HepG2 (cell line): Measurements from ENCODE around the gene ARIH2. TPM values are rescaled to one million over a fixed set of nuclear protein-coding genes. Genes with fewer than 3 reads are reported as not detected.

Experiments
- ATAC-seq: fragments of 200-7000 bp; cut with Tn5 transposase; 3 replicates; pipeline ENCODE4 v1.9.1; 2020; ENCODE audit warnings: mild to moderate bottlenecking, moderate library complexity
- BruUV-seq: library from RNA; stranded (reverse); fragments of 400-500 nt; replicated peaks from 2 replicates; lab custom pipeline; 2021; lab: Mats Ljungman, UMichigan
- CTCF ChIA-PET: fragments of 300-600 bp; formaldehyde crosslinking; extraction: SDS; loops from one replicate; lab custom pipeline; 2021; ENCODE audit warnings: low total read pairs, inconsistent platforms, low intra/inter-chr PET ratio; lab: Yijun Ruan, JAX
- POLR2A ChIA-PET: fragments of 350-600 bp; sonication (Branson Sonifier 250); formaldehyde crosslinking; loops from one replicate; lab custom pipeline; 2020; ENCODE audit warnings: antibody characterized with exemption, inconsistent platforms; lab: Yijun Ruan, JAX
- DNase-seq: peaks from one replicate; pipeline ENCODE4 v3.0.0-alpha.2; 2015; ENCODE audit warnings: low spot score
- FAIRE-seq: peaks from 3 replicates; lab custom pipeline; 2011; peaks lifted over from hg19 to GRCh38; lab: Jason Lieb, UNC
- H2AFZ ChIP-seq: one replicate; pipeline ENCODE4 v1.6.1; 2011; ENCODE audit warnings: low read length, inconsistent platforms
- H3K27ac ChIP-seq: fragments of 300-600 bp; 3 replicates; pipeline ENCODE4 v1.8.0; 2011; ENCODE audit warnings: mixed run types, mild to moderate bottlenecking, mixed read lengths, low read length, inconsistent platforms; ENCODE audit not compliant: insufficient read depth; ENCODE audit errors: extremely low read length
- H3K27me3 ChIP-seq, 2 experiments: fragments of 200-600 bp in 1 of 2; 2 replicates in 1 of 2; 3 replicates in 1 of 2; pipeline versions ENCODE4 v1.6.0 to v1.8.0; 2011; ENCODE audit warnings: low read length in 2 of 2, mild to moderate bottlenecking in 2 of 2, moderate library complexity in 2 of 2, inconsistent platforms in 1 of 2; ENCODE audit not compliant: insufficient read depth in 2 of 2, control insufficient read depth in 1 of 2
- H3K36me3 ChIP-seq, 2 experiments: fragments of 200-600 bp in 1 of 2; replicated peaks in 1 of 2; 2 replicates in 1 of 2; 3 replicates in 1 of 2; pipeline versions ENCODE4 v1.5.1 to v1.8.0; 2011; ENCODE audit warnings: low read length in 2 of 2, inconsistent platforms in 1 of 2; ENCODE audit not compliant: insufficient read depth in 2 of 2, control insufficient read depth in 1 of 2
- H3K4me1 ChIP-seq: 2 replicates; pipeline ENCODE4 v1.5.1; 2012; ENCODE audit warnings: low read length, inconsistent platforms; ENCODE audit not compliant: insufficient read depth
- H3K4me2 ChIP-seq: 2 replicates; pipeline ENCODE4 v1.6.0; 2011; ENCODE audit warnings: low read depth, low read length, inconsistent platforms
- H3K4me3 ChIP-seq, 3 experiments: fragments of 200-600 bp in 1 of 3; sonication (generic), shearing (Covaris generic) in 1 of 3; replicated peaks in 1 of 3; 2 replicates each; pipeline ENCODE4 v1.5.1; 2011 to 2016; ENCODE audit warnings: low read length in 3 of 3, inconsistent platforms in 2 of 3, low read depth in 2 of 3, mild to moderate bottlenecking in 2 of 3, control low read depth in 1 of 3, mixed read lengths in 1 of 3; ENCODE audit not compliant: insufficient read depth in 1 of 3
- H3K79me2 ChIP-seq: one replicate; pipeline ENCODE4 v1.6.1; 2011; ENCODE audit warnings: low read length, inconsistent platforms; ENCODE audit not compliant: insufficient read depth
- H3K9ac ChIP-seq: 2 replicates; pipeline ENCODE4 v1.6.0; 2011; ENCODE audit warnings: mild to moderate bottlenecking, low read depth, low read length, inconsistent platforms; ENCODE audit not compliant: insufficient read depth
- H3K9me3 ChIP-seq: 2 replicates; pipeline ENCODE4 v1.5.1; 2012; ENCODE audit warnings: mild to moderate bottlenecking, low read length
- H4K20me1 ChIP-seq: 2 replicates; pipeline ENCODE4 v1.6.0; 2011; ENCODE audit warnings: inconsistent platforms, mild to moderate bottlenecking, low read length, moderate library complexity; ENCODE audit not compliant: insufficient read depth
- AGO2 ChIP-seq: fragments of 200-400 bp; formaldehyde crosslinking; optimal IDR thresholded peaks from 2 replicates; pipeline ENCODE3; 2017; ENCODE audit warnings: mild to moderate bottlenecking, low read depth, low read length, moderate library complexity
- ARNT2 ChIP-seq: sonication (generic); formaldehyde crosslinking; IDR thresholded peaks from 2 replicates; pipeline ENCODE4 v1.8.0; 2022; ENCODE audit warnings: mild to moderate bottlenecking, low read depth, missing genetic modification reagents, moderate library complexity
- POLR2A ChIP-seq, 2 experiments: IDR thresholded peaks; 2 replicates each; pipeline ENCODE4 v1.6.1; 2011; ENCODE audit warnings: low read depth in 2 of 2, low read length in 2 of 2, mild to moderate bottlenecking in 1 of 2, moderate library complexity in 1 of 2; ENCODE audit not compliant: insufficient read depth in 1 of 2
- POLR2AphosphoS5 ChIP-seq: IDR thresholded peaks from 2 replicates; pipeline ENCODE4 v1.6.1; 2012; ENCODE audit warnings: low read depth, low read length
- POLR2G ChIP-seq: fragments of 200-400 bp; formaldehyde crosslinking; IDR thresholded peaks from 2 replicates; pipeline ENCODE4 v1.6.1; 2018; ENCODE audit warnings: mild to moderate bottlenecking, low read depth, low read length, moderate library complexity
- RBM22 ChIP-seq: fragments of 200-400 bp; formaldehyde crosslinking; optimal IDR thresholded peaks from 2 replicates; pipeline ENCODE3; 2017; ENCODE audit warnings: mild to moderate bottlenecking, low read length, moderate library complexity
- TGIF2 ChIP-seq: IDR thresholded peaks from 2 replicates; pipeline ENCODE4 v1.6.1; 2016; ENCODE audit warnings: control low read depth, missing compliant biosample characterization
- ZNF281 ChIP-seq: sonication (generic); formaldehyde crosslinking; IDR thresholded peaks from 2 replicates; pipeline ENCODE4 v1.4.0; 2020; ENCODE audit warnings: missing genetic modification reagents, borderline replicate concordance
- ZSCAN9 ChIP-seq: IDR thresholded peaks from 2 replicates; pipeline ENCODE4 v1.6.1; 2016; ENCODE audit warnings: borderline replicate concordance
- WGBS: methylation state at CpG from one replicate; pipeline ENCODE4 v1.1.6; 2017; ENCODE audit warnings: low lambda C conversion rate; 5-methylcytosine and 5-hydroxymethylcytosine counted together
- in situ Hi-C: cut with HindIII; loops from 2 replicates; pipeline ENCODE4 v1.10.0; 2017; ENCODE audit warnings: low pct_unique_long_range_greater_than_20kb; ENCODE audit not compliant: extremely low pct_ligation_motif_present
- intact Hi-C: fragments of 100-400 bp; cut with micrococcal nuclease; formaldehyde crosslinking; loops from one replicate; pipeline ENCODE4 v1.10.0; 2022; ENCODE audit not compliant: unreplicated experiment
- polyA plus RNA-seq, 8 experiments: library from polyadenylated mRNA; depleted of rRNA in 3 of 8; stranded (reverse) in 7 of 8; unstranded in 1 of 8; fragments of >200 nt; fragmentation: Illumina TruSeq in 4 of 8; extraction: Trizol in 4 of 8; gene quantifications; 2 replicates each; pipeline versions ENCODE4 v1.2.1 to v1.2.3, GENCODE V29; 2011 to 2016; ENCODE audit warnings: low read depth in 4 of 8, missing spikeins in 1 of 8, mixed read lengths in 1 of 8; ENCODE audit not compliant: insufficient read depth in 1 of 8
- total RNA-seq, 5 experiments: library from RNA; depleted of rRNA; stranded (reverse); fragments of >200 nt; fragmentation: Illumina TruSeq; extraction: Trizol; gene quantifications; 2 replicates each; pipeline ENCODE4 v1.2.3, GENCODE V29; 2016; ENCODE audit warnings: low read depth in 1 of 5
- TF ChIP-seq, protein P1 (sequence below), 2 experiments: sonication (generic) in 1 of 2; formaldehyde crosslinking in 1 of 2; IDR thresholded peaks; 2 replicates each; pipeline versions ENCODE4 v1.4.0 to v1.6.1; 2018 to 2020; ENCODE audit warnings: missing genetic modification reagents in 2 of 2, borderline replicate concordance in 1 of 2, low read depth in 1 of 2, mild to moderate bottlenecking in 1 of 2, missing biosample characterization in 1 of 2

The ARIH2 gene
- total and polyA plus RNA-seq, 2 of the 13 experiments (the other 11 are each of a cell fraction or from before 2014, with no cell fraction given), result 64.8 to 83.3 TPM

- peak; percentile 47; the same call in 1 of the 2 replicates for TF ChIP-seq ARNT2 (CRISPR knock-in tag)
- peak; percentile 74 for TF ChIP-seq RBM22
- TF ChIP-seq AGO2, result peak; percentile 26
- no peak for TF ChIP-seq ZNF281 (CRISPR knock-in tag)
- peaks cover 19 to 44% of the 10 kb centered on the region in 2 experiments for H3K36me3 ChIP-seq
- no peaks in the 10 kb centered on the region for H3K9me3 ChIP-seq
- no peak overlapping the region for H3K4me2 ChIP-seq
- H3K79me2 ChIP-seq, result peaks cover 27% of the 10 kb centered on the region
- no peak overlapping the region for H3K9ac ChIP-seq
- CTCF ChIA-PET, result no interaction called here
- DNase-seq, result no peak
- in situ Hi-C loops, result no loop called here
- no peaks in the 10 kb centered on the region; a peak in 1 of 5 replicates for H3K27me3 ChIP-seq
- no peak overlapping the region for H3K27ac ChIP-seq
- intact Hi-C loops, result no loop called here
- no peak for ATAC-seq
- peaks cover 55% of the 10 kb centered on the region for H3K4me1 ChIP-seq
- 100% methylated on average over 1 of the region's 3 CpGs for WGBS
- H4K20me1 ChIP-seq, result no peaks in the 10 kb centered on the region
- no TSS peak for BruUV-seq
- no peak for FAIRE-seq
- no peak overlapping the region for H3K4me3 ChIP-seq
- no peak overlapping the region for H2AFZ ChIP-seq
- POLR2A ChIA-PET, result interaction anchor here (0.9 to 11.1 kb wide), 3 partner anchors 17 to 68 kb away, joined by 3 to 280 read pairs (median 3); partner anchors contain the start of genes QRICH1 and WDR6
Measured at GRCh38 chr3:49026536-49026935, 107.9 kb downstream of the ARIH2 start.

GRCh38 chr3:49027634-49028033 lies 109.0 kb downstream of the ARIH2 start:
- BruUV-seq, result no TSS peak
- peaks cover 28 to 55% of the 10 kb centered on the region in 2 experiments for H3K36me3 ChIP-seq
- no peaks in the 10 kb centered on the region for H3K9me3 ChIP-seq
- H3K27ac ChIP-seq, result no peak overlapping the region
- peaks cover 55% of the 10 kb centered on the region for H3K4me1 ChIP-seq
- H3K4me2 ChIP-seq, result 0 out of 2 replicates have a peak overlapping the region, but pooled peaks have one; percentile 90
- 91% methylated on average over 8 of the region's 9 CpGs for WGBS
- H3K79me2 ChIP-seq, result peaks cover 22% of the 10 kb centered on the region
- no peak overlapping the region for H3K9ac ChIP-seq
- H4K20me1 ChIP-seq, result no peaks in the 10 kb centered on the region
- FAIRE-seq, result no peak
- H3K4me3 ChIP-seq, result no peak overlapping the region
- no peak overlapping the region for H2AFZ ChIP-seq
- intact Hi-C loops, result no loop called here
- ChIA-PET CTCF (no interaction called here), POLR2A (interaction anchor here (2.3 to 11.1 kb wide), 2 partner anchors 18 to 21 kb away, joined by 38 to 280 read pairs; partner anchors contain the start of gene WDR6)
- no peaks in the 10 kb centered on the region for H3K27me3 ChIP-seq
- no peak for DNase-seq
- peak; percentile 39; the same call in 1 of the 2 replicates for TF ChIP-seq POLR2AphosphoS5
- TF ChIP-seq POLR2A (IDR thresholded peaks at IDR 0.05; ENCODE audit: insufficient read depth in 1 of 2, low read depth in 2 of 2, low read length in 2 of 2), result 0 out of 4 replicates have a peak, but pooled peaks of 1 of the 2 experiments have one; percentile 5
- TF ChIP-seq TGIF2, result 0 out of 2 replicates have a peak, but pooled peaks have one; percentile 41
- peak; percentile 64 for TF ChIP-seq POLR2G
- TF ChIP-seq ZSCAN9 (CRISPR knock-in tag), result no peak
- TF ChIP-seq, protein P1, sequence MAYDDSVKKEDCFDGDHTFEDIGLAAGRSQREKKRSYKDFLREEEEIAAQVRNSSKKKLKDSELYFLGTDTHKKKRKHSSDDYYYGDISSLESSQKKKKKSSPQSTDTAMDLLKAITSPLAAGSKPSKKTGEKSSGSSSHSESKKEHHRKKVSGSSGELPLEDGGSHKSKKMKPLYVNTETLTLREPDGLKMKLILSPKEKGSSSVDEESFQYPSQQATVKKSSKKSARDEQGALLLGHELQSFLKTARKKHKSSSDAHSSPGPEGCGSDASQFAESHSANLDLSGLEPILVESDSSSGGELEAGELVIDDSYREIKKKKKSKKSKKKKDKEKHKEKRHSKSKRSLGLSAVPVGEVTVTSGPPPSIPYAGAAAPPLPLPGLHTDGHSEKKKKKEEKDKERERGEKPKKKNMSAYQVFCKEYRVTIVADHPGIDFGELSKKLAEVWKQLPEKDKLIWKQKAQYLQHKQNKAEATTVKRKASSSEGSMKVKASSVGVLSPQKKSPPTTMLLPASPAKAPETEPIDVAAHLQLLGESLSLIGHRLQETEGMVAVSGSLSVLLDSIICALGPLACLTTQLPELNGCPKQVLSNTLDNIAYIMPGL (CRISPR knock-in tag; IDR thresholded peaks at IDR 0.05; ENCODE audit: borderline replicate concordance in 1 of 2, low read depth in 1 of 2), result no peak
- no peak for ATAC-seq
- in situ Hi-C loops, result no loop called here
